Glutamatergic neuron (in vitro differentiated cells): ENCODE results near the gene LCORL. TPM values are rescaled to one million over a fixed set of nuclear protein-coding genes. Genes with fewer than 3 reads are reported as not detected.

Experiments
- DNase-seq: peaks from one replicate; pipeline ENCODE4 v3.0.0; 2022
- H3K27ac Mint-ChIP-seq: one replicate; pipeline ENCODE4 v1.8.0; 2020; ENCODE audit warnings: mild to moderate bottlenecking, mixed read lengths, inconsistent platforms; ENCODE audit not compliant: unreplicated experiment
- H3K27me3 Mint-ChIP-seq: one replicate; pipeline ENCODE4 v1.8.0; 2020; ENCODE audit warnings: mild to moderate bottlenecking, moderate library complexity, mixed read lengths, inconsistent platforms; ENCODE audit not compliant: unreplicated experiment
- H3K36me3 Mint-ChIP-seq: one replicate; pipeline ENCODE4 v1.8.0; 2020; ENCODE audit warnings: mild to moderate bottlenecking, mixed read lengths, inconsistent platforms; ENCODE audit not compliant: unreplicated experiment
- H3K4me1 Mint-ChIP-seq: one replicate; pipeline ENCODE4 v1.8.0; 2020; ENCODE audit warnings: mild to moderate bottlenecking, low read depth, mixed read lengths, inconsistent platforms; ENCODE audit not compliant: unreplicated experiment
- H3K4me3 Mint-ChIP-seq: one replicate; pipeline ENCODE4 v1.8.0; 2020; ENCODE audit warnings: mild to moderate bottlenecking, mixed read lengths, inconsistent platforms; ENCODE audit not compliant: unreplicated experiment
- H3K9me3 Mint-ChIP-seq: one replicate; pipeline ENCODE4 v1.8.0; 2020; ENCODE audit warnings: mild to moderate bottlenecking, moderate library complexity, mixed read lengths, inconsistent platforms; ENCODE audit not compliant: unreplicated experiment
- total RNA-seq: library from RNA; stranded (reverse); fragmentation: NEBNext Ultra II Directional; extraction: Animal tissue kit (Norgen Biotek cat#: 25700); gene quantifications from one replicate; pipeline ENCODE4 v1.2.1, GENCODE V29; 2021; ENCODE audit not compliant: unreplicated experiment
- TF ChIP-seq, protein P1 (sequence below): fragments of 200-600 bp; sonication (generic); IDR thresholded peaks from one replicate; pipeline ENCODE4 v1.5.0; 2021; ENCODE audit not compliant: partially characterized antibody, unreplicated experiment

The LCORL gene
- total RNA-seq, 1 donor from 2014 or later: 30.8 TPM

DNA sequence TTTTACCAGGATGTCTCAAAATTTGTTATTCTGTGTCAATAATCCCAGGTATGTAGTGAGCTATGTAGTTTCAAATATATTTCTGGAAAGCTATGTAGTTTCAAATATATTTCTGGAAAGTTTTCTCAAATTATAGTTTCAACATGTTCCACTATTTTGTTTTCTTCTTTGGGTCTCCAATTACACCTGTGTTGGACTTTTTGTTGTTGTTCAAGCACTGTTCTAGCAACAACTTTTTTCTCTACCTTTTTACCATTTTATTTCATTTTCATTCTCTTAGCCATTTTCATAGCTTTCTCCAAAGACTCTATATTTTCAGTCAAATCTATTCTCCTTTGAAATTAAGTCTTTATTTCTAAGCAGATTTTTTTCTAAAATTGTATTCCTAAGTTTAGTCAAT lies 88.4 kb downstream of the LCORL start:
- Mint-ChIP-seq H3K9me3 (no peaks in the 10 kb centered on the region), H3K4me3 (no peak overlapping the region), H3K27ac (no peak overlapping the region), H3K27me3 (peaks cover 2% of the 10 kb centered on the region), H3K4me1 (no peaks in the 10 kb centered on the region), H3K36me3 (peaks cover 17% of the 10 kb centered on the region)
- no peak for DNase-seq
- TF ChIP-seq, protein P1, sequence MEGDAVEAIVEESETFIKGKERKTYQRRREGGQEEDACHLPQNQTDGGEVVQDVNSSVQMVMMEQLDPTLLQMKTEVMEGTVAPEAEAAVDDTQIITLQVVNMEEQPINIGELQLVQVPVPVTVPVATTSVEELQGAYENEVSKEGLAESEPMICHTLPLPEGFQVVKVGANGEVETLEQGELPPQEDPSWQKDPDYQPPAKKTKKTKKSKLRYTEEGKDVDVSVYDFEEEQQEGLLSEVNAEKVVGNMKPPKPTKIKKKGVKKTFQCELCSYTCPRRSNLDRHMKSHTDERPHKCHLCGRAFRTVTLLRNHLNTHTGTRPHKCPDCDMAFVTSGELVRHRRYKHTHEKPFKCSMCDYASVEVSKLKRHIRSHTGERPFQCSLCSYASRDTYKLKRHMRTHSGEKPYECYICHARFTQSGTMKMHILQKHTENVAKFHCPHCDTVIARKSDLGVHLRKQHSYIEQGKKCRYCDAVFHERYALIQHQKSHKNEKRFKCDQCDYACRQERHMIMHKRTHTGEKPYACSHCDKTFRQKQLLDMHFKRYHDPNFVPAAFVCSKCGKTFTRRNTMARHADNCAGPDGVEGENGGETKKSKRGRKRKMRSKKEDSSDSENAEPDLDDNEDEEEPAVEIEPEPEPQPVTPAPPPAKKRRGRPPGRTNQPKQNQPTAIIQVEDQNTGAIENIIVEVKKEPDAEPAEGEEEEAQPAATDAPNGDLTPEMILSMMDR: no peak

DNA sequence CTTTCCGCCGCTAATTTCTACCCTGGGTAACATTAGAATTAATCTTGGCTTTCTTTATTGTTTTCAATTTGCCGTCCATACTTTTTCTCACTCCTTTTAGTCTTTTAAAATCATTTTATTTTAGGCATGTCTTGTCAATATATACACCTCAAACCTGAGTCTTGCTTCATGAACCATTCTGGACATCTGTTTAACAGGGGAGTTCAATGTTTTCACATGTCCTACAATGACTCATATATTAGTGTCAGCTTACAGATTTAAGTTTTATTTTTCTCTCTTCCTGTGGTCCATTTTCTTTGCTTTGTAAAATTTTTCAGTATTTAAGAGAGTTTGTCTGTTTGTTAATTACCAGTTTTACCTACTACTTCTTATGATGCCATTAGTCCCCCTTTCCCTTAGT lies 89.5 kb downstream of the LCORL start:
- H3K36me3 Mint-ChIP-seq: peaks cover 17% of the 10 kb centered on the region
- DNase-seq: no peak
- no peaks in the 10 kb centered on the region for H3K9me3 Mint-ChIP-seq
- no peak overlapping the region for H3K4me3 Mint-ChIP-seq
- H3K4me1 Mint-ChIP-seq: no peaks in the 10 kb centered on the region
- TF ChIP-seq, protein P1: no peak
- H3K27me3 Mint-ChIP-seq: peaks cover 2% of the 10 kb centered on the region
- H3K27ac Mint-ChIP-seq: no peak overlapping the region

DNA sequence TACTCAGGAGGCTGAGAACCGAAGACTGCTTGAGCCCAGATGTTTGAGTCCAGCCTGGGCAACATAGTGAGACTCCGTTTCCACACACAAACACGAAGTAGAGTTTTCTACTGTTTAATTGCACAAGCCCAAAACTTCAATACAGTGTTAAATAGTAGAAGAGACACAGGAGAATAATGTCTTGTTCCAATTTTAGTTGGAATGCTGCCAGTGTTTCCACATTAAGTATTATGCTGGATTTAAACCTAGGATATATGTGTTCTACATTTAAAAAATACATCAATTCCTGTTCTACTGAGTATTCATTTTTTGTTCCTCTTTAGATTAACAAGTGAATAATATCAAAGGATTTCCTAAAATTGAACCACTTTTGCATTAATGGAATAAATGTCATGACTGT lies 91.3 kb downstream of the LCORL start:
- Mint-ChIP-seq H3K4me1 (no peaks in the 10 kb centered on the region), H3K4me3 (no peak overlapping the region), H3K36me3 (peaks cover 24% of the 10 kb centered on the region), H3K9me3 (no peaks in the 10 kb centered on the region), H3K27ac (no peak overlapping the region), H3K27me3 (peaks cover 4% of the 10 kb centered on the region)
- TF ChIP-seq, protein P1: no peak
- no peak for DNase-seq

DNA sequence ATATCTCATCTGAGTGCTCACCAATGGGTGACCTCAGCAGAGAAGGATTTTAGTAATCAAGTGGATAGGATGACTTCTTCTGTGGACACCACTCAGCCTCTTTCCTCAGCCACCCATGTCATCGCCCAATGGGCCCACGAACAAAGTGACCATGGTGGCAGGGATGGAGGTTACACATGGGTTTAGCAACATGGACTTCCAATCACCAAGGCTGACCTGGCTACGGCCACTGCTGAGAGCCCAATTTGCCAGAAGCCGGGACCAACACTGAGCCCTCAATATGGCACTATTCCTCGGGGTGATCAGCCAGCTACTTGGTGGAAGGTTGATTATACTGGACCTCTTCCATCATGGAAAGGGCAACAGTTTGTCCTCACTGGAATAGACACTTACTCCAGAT lies 97.4 kb downstream of the LCORL start:
- TF ChIP-seq, protein P1: no peak
- no peaks in the 10 kb centered on the region for H3K4me1 Mint-ChIP-seq
- no peak overlapping the region for H3K27ac Mint-ChIP-seq
- no peaks in the 10 kb centered on the region for H3K9me3 Mint-ChIP-seq
- DNase-seq: no peak
- H3K36me3 Mint-ChIP-seq: peaks cover 12% of the 10 kb centered on the region
- no peak overlapping the region for H3K4me3 Mint-ChIP-seq
- peaks cover 2% of the 10 kb centered on the region for H3K27me3 Mint-ChIP-seq

DNA sequence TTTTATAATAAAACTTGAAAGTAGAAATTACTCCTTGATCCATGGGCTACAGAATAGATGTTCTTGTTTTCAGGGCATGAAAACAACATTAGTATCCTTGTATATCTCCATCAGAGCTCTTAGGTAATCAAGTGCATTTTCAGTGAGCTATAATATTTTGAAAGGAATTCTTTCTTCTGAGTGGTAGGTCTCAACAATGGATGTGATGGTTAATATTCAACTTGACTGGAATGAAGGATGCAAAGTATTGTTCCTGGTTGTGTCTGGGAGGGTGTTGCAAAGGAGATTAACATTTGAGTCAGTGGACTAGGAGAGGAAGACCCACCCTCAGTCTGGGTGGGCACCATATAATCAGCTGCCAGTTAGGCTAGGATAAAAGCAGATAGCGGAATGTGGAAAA lies 100.1 kb downstream of the LCORL start:
- Mint-ChIP-seq H3K4me3 (no peak overlapping the region), H3K36me3 (peaks cover 11% of the 10 kb centered on the region), H3K27me3 (peaks cover 2% of the 10 kb centered on the region), H3K9me3 (no peaks in the 10 kb centered on the region), H3K4me1 (no peaks in the 10 kb centered on the region), H3K27ac (no peak overlapping the region)
- no peak for DNase-seq
- TF ChIP-seq, protein P1: no peak
